HTR-8/SVneo (cell line): ENCODE data around the gene CCDC13.

Experiments
- DNase-seq: peaks from one replicate; pipeline ENCODE4 v3.0.0; 2011; ENCODE audit warnings: low spot score, mixed read lengths; ENCODE audit not compliant: insufficient read length
- FAIRE-seq: peaks from 2 replicates; lab custom pipeline; 2011; peaks lifted over from hg19 to GRCh38; lab: Jason Lieb, UNC

CCDC13 gene

GRCh38 chr3:42800251-42800650 is 27.2 kb upstream of the CCDC13 start:
- no peak for FAIRE-seq
- no peak for DNase-seq

GRCh38 chr3:42799376-42799775 is 26.3 kb upstream of the CCDC13 start:
- FAIRE-seq (no peak), DNase-seq (no peak)

GRCh38 chr3:42796332-42796885 is 23.4 kb upstream of the CCDC13 start:
- no peak for FAIRE-seq
- no peak for DNase-seq

- no peak for FAIRE-seq
- no peak for DNase-seq
These were observed 22.6 kb upstream of the CCDC13 start for GRCh38 chr3:42795621-42796181.

GRCh38 chr3:42790714-42791229 is 17.7 kb upstream of the CCDC13 start:
- no peak for FAIRE-seq
- DNase-seq: no peak

GRCh38 chr3:42786631-42787030 is 13.6 kb upstream of the CCDC13 start:
- no peak for DNase-seq
- no peak for FAIRE-seq

GRCh38 chr3:42786212-42786611 is 13.2 kb upstream of the CCDC13 start:
- FAIRE-seq (no peak), DNase-seq (no peak)

GRCh38 chr3:42780892-42781700 is 8.0 kb upstream of the CCDC13 start:
- peak; percentile 51 for DNase-seq
- no peak for FAIRE-seq

- no peak for FAIRE-seq
These were observed 7.3 kb upstream of the CCDC13 start for GRCh38 chr3:42780398-42780797.

GRCh38 chr3:42778644-42779043 is 5.6 kb upstream of the CCDC13 start:
- no peak for FAIRE-seq
- no peak for DNase-seq

More at GRCh38 chr3:42780398-42780797, 7.3 kb upstream of the CCDC13 start:
- no peak for DNase-seq

- no peak for FAIRE-seq
- no peak for DNase-seq
These were observed 327 bp upstream of the CCDC13 start for GRCh38 chr3:42773409-42773751.

GRCh38 chr3:42771271-42771670 is 1.8 kb downstream of the CCDC13 start:
- FAIRE-seq: no peak
- DNase-seq: no peak

- FAIRE-seq (no peak), DNase-seq (no peak)
These were observed 3.4 kb downstream of the CCDC13 start for GRCh38 chr3:42769477-42770131.

- FAIRE-seq (no peak), DNase-seq (no peak)
These were observed 8.3 kb downstream of the CCDC13 start for GRCh38 chr3:42764561-42765295.

GRCh38 chr3:42764115-42764514 is 8.9 kb downstream of the CCDC13 start:
- DNase-seq (no peak), FAIRE-seq (no peak)

- FAIRE-seq: no peak
- DNase-seq: no peak
These were observed 10.0 kb downstream of the CCDC13 start for GRCh38 chr3:42763021-42763420.

GRCh38 chr3:42762046-42762724 is 10.9 kb downstream of the CCDC13 start:
- DNase-seq (no peak), FAIRE-seq (no peak)

- DNase-seq: no peak
- FAIRE-seq: no peak
These were observed 14.9 kb downstream of the CCDC13 start for GRCh38 chr3:42758126-42758525.

- no peak for DNase-seq
- FAIRE-seq: no peak
These were observed 16.3 kb downstream of the CCDC13 start for GRCh38 chr3:42756681-42757213.
